Calu3 (cell line): ENCODE results near the gene CCDC70. TPM values are rescaled to one million over a fixed set of nuclear protein-coding genes. Genes with fewer than 3 reads are reported as not detected.

ENCODE experiments used
- BruUV-seq: library from RNA; stranded (reverse); fragments of 400-500 nt; replicated peaks from 2 replicates; lab custom pipeline; 2021; lab: Mats Ljungman, UMichigan
- CTCF ChIA-PET: fragments of 300-600 bp; sonication (Branson Sonifier 250); formaldehyde crosslinking; loops from one replicate; lab custom pipeline; 2022; ENCODE audit warnings: antibody characterized with exemption; lab: Charles Lee
- DNase-seq: peaks from one replicate; pipeline ENCODE4 v3.0.0; 2022
- H3K27ac Mint-ChIP-seq: one replicate; pipeline ENCODE4 v1.8.0; 2022; ENCODE audit warnings: mixed read lengths; ENCODE audit not compliant: unreplicated experiment
- H3K27me3 Mint-ChIP-seq: one replicate; pipeline ENCODE4 v1.8.0; 2022; ENCODE audit warnings: mixed read lengths; ENCODE audit not compliant: unreplicated experiment
- H3K36me3 Mint-ChIP-seq: one replicate; pipeline ENCODE4 v1.8.0; 2022; ENCODE audit warnings: mild to moderate bottlenecking, moderate library complexity, mixed read lengths; ENCODE audit not compliant: insufficient read depth, unreplicated experiment
- H3K4me1 Mint-ChIP-seq: one replicate; pipeline ENCODE4 v1.8.0; 2022; ENCODE audit warnings: mild to moderate bottlenecking, low read depth, mixed read lengths; ENCODE audit not compliant: unreplicated experiment
- H3K4me3 Mint-ChIP-seq: one replicate; pipeline ENCODE4 v1.8.0; 2022; ENCODE audit warnings: mild to moderate bottlenecking, low read depth, moderate library complexity, mixed read lengths; ENCODE audit not compliant: unreplicated experiment
- H3K9me3 Mint-ChIP-seq: one replicate; pipeline ENCODE4 v1.8.0; 2022; ENCODE audit warnings: low read depth, mixed read lengths; ENCODE audit not compliant: unreplicated experiment
- intact Hi-C: fragments of 100-400 bp; cut with micrococcal nuclease; formaldehyde crosslinking; loops from one replicate; pipeline ENCODE4 v1.10.0; 2022; ENCODE audit not compliant: unreplicated experiment
- total RNA-seq: library from RNA; stranded (reverse); gene quantifications from 2 replicates; pipeline ENCODE4 v1.2.3, GENCODE V29; 2022
- TF ChIP-seq, protein P1 (sequence below): fragments of 200-600 bp; IDR thresholded peaks from one replicate; pipeline ENCODE4 v1.8.0; 2022; ENCODE audit warnings: antibody characterized with exemption; ENCODE audit not compliant: unreplicated experiment

CCDC70 gene
- total RNA-seq, 1 experiment from 2014 or later = not detected

DNA sequence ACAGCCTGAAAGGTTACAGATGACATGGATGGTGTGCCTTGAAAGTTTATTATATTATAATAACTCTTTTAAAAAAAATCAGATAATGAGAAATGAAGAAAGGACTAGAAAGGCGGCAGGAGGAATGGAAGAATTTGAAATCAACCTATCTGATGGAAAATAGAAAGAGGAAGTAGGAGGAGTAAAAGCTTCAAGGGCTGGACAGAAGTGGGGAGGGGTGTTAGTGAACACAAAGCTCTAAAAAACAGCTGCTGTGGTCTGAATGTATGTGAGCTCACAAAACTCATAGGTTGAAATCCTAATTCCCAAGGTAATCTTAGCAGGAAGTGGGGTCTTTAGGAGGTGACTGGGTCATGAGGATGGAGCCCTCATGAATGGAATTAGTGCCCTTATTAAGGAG is 19.5 kb downstream of the CCDC70 start:
- Mint-ChIP-seq H3K27ac (no peak overlapping the region), H3K4me3 (no peak overlapping the region), H3K4me1 (no peaks in the 10 kb centered on the region), H3K27me3 (peaks cover 39% of the 10 kb centered on the region), H3K36me3 (no peaks in the 10 kb centered on the region), H3K9me3 (no peaks in the 10 kb centered on the region)
- intact Hi-C loops = no loop called here
- no peak for DNase-seq
- CTCF ChIA-PET = no interaction called here
- TF ChIP-seq, protein P1, sequence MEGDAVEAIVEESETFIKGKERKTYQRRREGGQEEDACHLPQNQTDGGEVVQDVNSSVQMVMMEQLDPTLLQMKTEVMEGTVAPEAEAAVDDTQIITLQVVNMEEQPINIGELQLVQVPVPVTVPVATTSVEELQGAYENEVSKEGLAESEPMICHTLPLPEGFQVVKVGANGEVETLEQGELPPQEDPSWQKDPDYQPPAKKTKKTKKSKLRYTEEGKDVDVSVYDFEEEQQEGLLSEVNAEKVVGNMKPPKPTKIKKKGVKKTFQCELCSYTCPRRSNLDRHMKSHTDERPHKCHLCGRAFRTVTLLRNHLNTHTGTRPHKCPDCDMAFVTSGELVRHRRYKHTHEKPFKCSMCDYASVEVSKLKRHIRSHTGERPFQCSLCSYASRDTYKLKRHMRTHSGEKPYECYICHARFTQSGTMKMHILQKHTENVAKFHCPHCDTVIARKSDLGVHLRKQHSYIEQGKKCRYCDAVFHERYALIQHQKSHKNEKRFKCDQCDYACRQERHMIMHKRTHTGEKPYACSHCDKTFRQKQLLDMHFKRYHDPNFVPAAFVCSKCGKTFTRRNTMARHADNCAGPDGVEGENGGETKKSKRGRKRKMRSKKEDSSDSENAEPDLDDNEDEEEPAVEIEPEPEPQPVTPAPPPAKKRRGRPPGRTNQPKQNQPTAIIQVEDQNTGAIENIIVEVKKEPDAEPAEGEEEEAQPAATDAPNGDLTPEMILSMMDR = no peak
- BruUV-seq = no TSS peak

DNA sequence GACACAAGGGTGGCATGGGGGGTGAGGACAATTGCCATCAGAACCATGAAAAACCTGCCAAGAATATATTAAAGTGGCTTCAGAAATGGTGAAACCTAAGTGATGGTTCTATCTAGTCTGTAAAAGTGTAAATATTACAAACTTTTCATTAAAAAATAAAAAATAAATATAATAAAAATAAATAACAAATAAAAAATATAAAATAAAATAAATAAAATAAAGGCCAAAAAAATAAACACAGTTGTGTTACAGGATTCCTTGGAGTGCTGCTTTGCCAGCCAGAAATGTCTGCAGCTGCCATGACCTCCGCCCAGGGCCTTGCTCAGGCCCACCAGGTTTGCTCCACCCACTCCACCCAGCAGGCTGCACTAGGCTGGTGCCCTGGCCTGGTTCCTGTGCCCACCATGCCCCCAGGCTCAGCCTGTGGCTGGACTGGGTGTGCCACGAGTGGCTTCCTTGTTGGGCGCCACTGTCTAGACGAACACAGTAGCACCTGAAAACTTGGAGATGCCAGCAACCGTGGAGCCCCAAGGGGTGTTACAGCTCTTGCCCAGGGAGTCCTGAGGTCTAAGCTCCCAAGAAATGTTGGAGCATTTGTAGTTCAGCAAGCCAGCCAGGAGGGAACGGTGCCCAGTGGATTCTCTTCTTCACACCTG is 20.9 kb downstream of the CCDC70 start:
- intact Hi-C loops = no loop called here
- BruUV-seq = no TSS peak
- TF ChIP-seq, protein P1 = no peak
- DNase-seq = no peak
- Mint-ChIP-seq H3K36me3 (no peaks in the 10 kb centered on the region), H3K9me3 (no peaks in the 10 kb centered on the region), H3K4me1 (no peaks in the 10 kb centered on the region), H3K4me3 (no peak overlapping the region), H3K27me3 (peaks cover 31% of the 10 kb centered on the region), H3K27ac (no peak overlapping the region)
- CTCF ChIA-PET = no interaction called here

DNA sequence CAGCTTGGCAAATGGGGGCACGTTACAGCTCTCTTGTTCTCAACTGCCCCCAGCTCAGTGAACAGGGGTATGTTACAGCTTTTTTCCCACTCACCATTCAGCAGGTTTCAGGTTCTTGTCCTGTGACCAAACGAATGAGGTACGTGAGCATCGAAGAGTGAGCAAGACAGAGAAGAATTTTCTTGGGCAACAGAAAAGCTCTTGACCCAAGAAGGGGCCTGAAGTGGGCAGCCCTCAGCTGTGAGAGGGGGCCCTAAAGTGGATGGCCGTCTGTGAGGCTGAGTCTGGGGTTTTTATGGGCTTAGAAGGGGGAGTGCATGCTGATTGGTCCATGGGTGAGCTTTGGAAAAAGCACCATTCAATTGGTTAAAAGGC is 21.4 kb downstream of the CCDC70 start:
- H3K36me3 Mint-ChIP-seq = no peaks in the 10 kb centered on the region
- DNase-seq = no peak
- H3K4me3 Mint-ChIP-seq = no peak overlapping the region
- TF ChIP-seq, protein P1 = no peak
- H3K27ac Mint-ChIP-seq = no peak overlapping the region
- H3K4me1 Mint-ChIP-seq = no peaks in the 10 kb centered on the region
- H3K27me3 Mint-ChIP-seq = peaks cover 31% of the 10 kb centered on the region
- no peaks in the 10 kb centered on the region for H3K9me3 Mint-ChIP-seq
- no TSS peak for BruUV-seq
- CTCF ChIA-PET = no interaction called here
- intact Hi-C loops = no loop called here

DNA sequence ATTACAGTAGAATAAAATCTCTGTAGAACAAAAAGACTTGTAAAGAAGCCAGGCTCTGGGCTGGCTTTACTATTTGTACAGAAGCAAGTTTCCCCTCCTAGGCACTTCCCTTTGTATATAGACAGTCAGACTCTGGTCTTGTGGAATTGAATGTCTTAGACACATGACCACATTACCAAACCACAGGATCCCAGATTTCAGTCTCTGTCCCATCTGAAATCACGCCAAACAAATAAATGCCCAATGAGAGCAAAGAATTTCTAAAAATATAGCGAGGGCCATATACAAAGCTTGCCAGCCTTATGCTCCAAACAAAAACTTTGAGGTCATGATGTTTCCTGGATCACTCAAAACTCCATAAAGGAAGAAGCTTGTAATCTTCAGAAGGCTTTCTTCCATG is 23.9 kb downstream of the CCDC70 start:
- Mint-ChIP-seq H3K4me3 (no peak overlapping the region), H3K27me3 (peaks cover 29% of the 10 kb centered on the region), H3K27ac (no peak overlapping the region), H3K4me1 (no peaks in the 10 kb centered on the region), H3K36me3 (no peaks in the 10 kb centered on the region), H3K9me3 (no peaks in the 10 kb centered on the region)
- TF ChIP-seq, protein P1 = no peak
- intact Hi-C loops = no loop called here
- no peak for DNase-seq
- no TSS peak for BruUV-seq
- CTCF ChIA-PET = no interaction called here
